SK-N-SH treated with all-trans-retinoic acid at 6 μM for 48 hours (cell line): ENCODE measurements around the gene ZNF469.

Source experiments
- ARNTL ChIP-seq: fragments of 450-650 bp; formaldehyde crosslinking; IDR thresholded peaks from 2 replicates; pipeline ENCODE4 v1.5.0; 2020; ENCODE audit warnings: low read depth, mild to moderate bottlenecking, moderate library complexity, borderline replicate concordance
- ESRRG ChIP-seq: fragments of 250-450 bp; sonication (Bioruptor Pico); IDR thresholded peaks from 2 replicates; pipeline ENCODE4 v1.6.1; 2021; ENCODE audit warnings: mild to moderate bottlenecking
- ISL1 ChIP-seq: fragments of 250-450 bp; sonication (Bioruptor Pico); IDR thresholded peaks from 2 replicates; pipeline ENCODE4 v2.1.2; 2022; ENCODE audit warnings: mild to moderate bottlenecking, moderate library complexity
- SNAI2 ChIP-seq: fragments of 250-450 bp; sonication (Bioruptor Pico); IDR thresholded peaks from 2 replicates; pipeline ENCODE4 v1.5.0; 2020; ENCODE audit warnings: mild to moderate bottlenecking, moderate library complexity
- TOX ChIP-seq: fragments of 250-450 bp; sonication (Bioruptor Pico); IDR thresholded peaks from 2 replicates; pipeline ENCODE4 v1.8.0; 2021; ENCODE audit warnings: mild to moderate bottlenecking, moderate library complexity, borderline replicate concordance
- ZC3H10 ChIP-seq: fragments of 250-450 bp; sonication (Bioruptor Pico); IDR thresholded peaks from 2 replicates; pipeline ENCODE4 v1.5.1; 2021; ENCODE audit warnings: mild to moderate bottlenecking, moderate library complexity
- ZFP3 ChIP-seq: fragments of 250-450 bp; sonication (Bioruptor Pico); IDR thresholded peaks from 2 replicates; pipeline ENCODE4 v1.5.0; 2020; ENCODE audit warnings: mild to moderate bottlenecking, moderate library complexity
- ZFP30 ChIP-seq: fragments of 450-650 bp; formaldehyde crosslinking; IDR thresholded peaks from 2 replicates; pipeline ENCODE4 v1.5.0; 2022; ENCODE audit warnings: mild to moderate bottlenecking, moderate library complexity
- ZNF70 ChIP-seq: fragments of 450-650 bp; formaldehyde crosslinking; IDR thresholded peaks from 2 replicates; pipeline ENCODE4 v1.5.0; 2020; ENCODE audit warnings: mild to moderate bottlenecking, moderate library complexity
- ZNF8 ChIP-seq: fragments of 450-650 bp; formaldehyde crosslinking; IDR thresholded peaks from 2 replicates; pipeline ENCODE4 v1.5.0; 2020; ENCODE audit warnings: mild to moderate bottlenecking, moderate library complexity
- TF ChIP-seq, protein P1 (sequence below): fragments of 250-450 bp; sonication (Bioruptor Pico); IDR thresholded peaks from 2 replicates; pipeline ENCODE4 v1.8.0; 2020; ENCODE audit warnings: mild to moderate bottlenecking, moderate library complexity, borderline replicate concordance
- TF ChIP-seq, protein P2 (sequence below): fragments of 250-450 bp; sonication (Bioruptor Pico); IDR thresholded peaks from 2 replicates; pipeline ENCODE4 v1.8.0; 2021; ENCODE audit warnings: low read depth, mild to moderate bottlenecking, moderate library complexity, borderline replicate concordance
- TF ChIP-seq, protein P3 (sequence below): fragments of 250-450 bp; sonication (Bioruptor Pico); IDR thresholded peaks from 2 replicates; pipeline ENCODE4 v1.5.1; 2020; ENCODE audit warnings: low read depth, mild to moderate bottlenecking, moderate library complexity

DNA sequence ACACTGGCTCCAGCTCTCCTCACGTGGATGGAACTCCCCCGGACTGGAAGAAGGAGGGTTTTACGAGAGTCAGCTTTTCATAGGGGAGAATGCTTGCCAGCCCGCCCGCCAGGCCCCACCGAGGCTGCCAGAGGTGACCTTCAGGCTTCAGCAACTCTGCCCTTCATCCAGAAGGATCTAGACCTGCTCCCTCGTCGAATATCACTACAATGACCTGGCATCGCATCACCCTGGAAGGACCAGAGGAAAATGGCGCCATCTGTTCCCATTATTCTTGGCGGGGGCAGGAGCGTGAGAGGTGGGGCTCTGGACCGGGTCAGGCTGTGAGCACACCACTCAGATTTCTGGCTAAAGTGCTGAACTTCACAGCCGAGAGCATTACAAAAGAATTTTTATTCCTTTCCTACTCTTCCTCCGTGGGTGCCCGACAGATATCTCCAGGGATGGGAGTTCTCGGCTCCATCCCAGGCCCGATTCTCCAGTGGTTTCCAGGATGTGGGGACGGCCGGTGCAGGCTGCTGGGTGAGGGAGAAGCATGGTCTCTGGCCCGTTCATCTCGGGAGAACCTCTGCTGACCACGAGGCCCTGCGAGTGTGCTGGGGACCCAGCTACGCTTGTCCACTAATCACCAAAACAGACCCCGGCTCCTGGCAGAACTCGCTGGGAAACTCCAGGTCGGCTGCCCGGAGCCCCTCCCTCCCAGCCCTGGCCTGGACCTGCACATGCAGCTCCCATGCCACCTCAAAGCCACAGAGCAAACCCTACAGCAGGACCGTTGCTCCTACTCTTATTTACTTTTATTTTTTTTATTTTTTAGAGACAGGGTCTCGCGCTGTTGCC is 36.8 kb upstream of the ZNF469 start:
- TF ChIP-seq ARNTL (CRISPR knock-in tag) (no peak), ZNF8 (CRISPR knock-in tag) (no peak), ZFP3 (CRISPR knock-in tag) (no peak), ZC3H10 (CRISPR knock-in tag) (no peak), ZFP30 (CRISPR knock-in tag) (no peak), ISL1 (CRISPR knock-in tag) (no peak), ESRRG (no peak), ZNF70 (CRISPR knock-in tag) (no peak), TOX (CRISPR knock-in tag) (no peak), SNAI2 (CRISPR knock-in tag) (no peak)
- TF ChIP-seq, protein P1, sequence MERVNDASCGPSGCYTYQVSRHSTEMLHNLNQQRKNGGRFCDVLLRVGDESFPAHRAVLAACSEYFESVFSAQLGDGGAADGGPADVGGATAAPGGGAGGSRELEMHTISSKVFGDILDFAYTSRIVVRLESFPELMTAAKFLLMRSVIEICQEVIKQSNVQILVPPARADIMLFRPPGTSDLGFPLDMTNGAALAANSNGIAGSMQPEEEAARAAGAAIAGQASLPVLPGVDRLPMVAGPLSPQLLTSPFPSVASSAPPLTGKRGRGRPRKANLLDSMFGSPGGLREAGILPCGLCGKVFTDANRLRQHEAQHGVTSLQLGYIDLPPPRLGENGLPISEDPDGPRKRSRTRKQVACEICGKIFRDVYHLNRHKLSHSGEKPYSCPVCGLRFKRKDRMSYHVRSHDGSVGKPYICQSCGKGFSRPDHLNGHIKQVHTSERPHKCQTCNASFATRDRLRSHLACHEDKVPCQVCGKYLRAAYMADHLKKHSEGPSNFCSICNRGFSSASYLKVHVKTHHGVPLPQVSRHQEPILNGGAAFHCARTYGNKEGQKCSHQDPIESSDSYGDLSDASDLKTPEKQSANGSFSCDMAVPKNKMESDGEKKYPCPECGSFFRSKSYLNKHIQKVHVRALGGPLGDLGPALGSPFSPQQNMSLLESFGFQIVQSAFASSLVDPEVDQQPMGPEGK (CRISPR knock-in tag) = no peak
- TF ChIP-seq, protein P2, sequence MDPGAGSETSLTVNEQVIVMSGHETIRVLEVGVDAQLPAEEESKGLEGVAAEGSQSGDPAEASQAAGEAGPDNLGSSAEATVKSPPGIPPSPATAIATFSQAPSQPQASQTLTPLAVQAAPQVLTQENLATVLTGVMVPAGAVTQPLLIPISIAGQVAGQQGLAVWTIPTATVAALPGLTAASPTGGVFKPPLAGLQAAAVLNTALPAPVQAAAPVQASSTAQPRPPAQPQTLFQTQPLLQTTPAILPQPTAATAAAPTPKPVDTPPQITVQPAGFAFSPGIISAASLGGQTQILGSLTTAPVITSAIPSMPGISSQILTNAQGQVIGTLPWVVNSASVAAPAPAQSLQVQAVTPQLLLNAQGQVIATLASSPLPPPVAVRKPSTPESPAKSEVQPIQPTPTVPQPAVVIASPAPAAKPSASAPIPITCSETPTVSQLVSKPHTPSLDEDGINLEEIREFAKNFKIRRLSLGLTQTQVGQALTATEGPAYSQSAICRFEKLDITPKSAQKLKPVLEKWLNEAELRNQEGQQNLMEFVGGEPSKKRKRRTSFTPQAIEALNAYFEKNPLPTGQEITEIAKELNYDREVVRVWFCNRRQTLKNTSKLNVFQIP (CRISPR knock-in tag) = no peak
- TF ChIP-seq, protein P3, sequence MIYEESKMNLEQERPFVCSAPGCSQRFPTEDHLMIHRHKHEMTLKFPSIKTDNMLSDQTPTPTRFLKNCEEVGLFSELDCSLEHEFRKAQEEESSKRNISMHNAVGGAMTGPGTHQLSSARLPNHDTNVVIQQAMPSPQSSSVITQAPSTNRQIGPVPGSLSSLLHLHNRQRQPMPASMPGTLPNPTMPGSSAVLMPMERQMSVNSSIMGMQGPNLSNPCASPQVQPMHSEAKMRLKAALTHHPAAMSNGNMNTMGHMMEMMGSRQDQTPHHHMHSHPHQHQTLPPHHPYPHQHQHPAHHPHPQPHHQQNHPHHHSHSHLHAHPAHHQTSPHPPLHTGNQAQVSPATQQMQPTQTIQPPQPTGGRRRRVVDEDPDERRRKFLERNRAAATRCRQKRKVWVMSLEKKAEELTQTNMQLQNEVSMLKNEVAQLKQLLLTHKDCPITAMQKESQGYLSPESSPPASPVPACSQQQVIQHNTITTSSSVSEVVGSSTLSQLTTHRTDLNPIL (CRISPR knock-in tag) = no peak
